Activated naive CD4-positive, alpha-beta T cell treated with anti-CD3 and anti-CD28 coated beads, Interleukin-2, amount 10 ng/mL, durations not matched to agents 7 days and 5 days (primary cell): Measurements from ENCODE around the gene FUT4.

Source experiments
- CTCF ChIA-PET: fragments of 350-600 bp; sonication (Branson Sonifier 250); formaldehyde crosslinking; loops from one replicate; lab custom pipeline; 2021; ENCODE audit warnings: antibody characterized with exemption; lab: Charles Lee
- DNase-seq: peaks from one replicate; pipeline ENCODE4 v3.0.0-alpha.2; 2020
- H3K27ac Mint-ChIP-seq: one replicate; pipeline ENCODE4 v1.8.0; 2021; ENCODE audit warnings: mild to moderate bottlenecking, moderate library complexity, mixed read lengths
- H3K27me3 Mint-ChIP-seq: one replicate; pipeline ENCODE4 v1.8.0; 2021; ENCODE audit warnings: mild to moderate bottlenecking, mixed read lengths
- H3K36me3 Mint-ChIP-seq: one replicate; pipeline ENCODE4 v1.8.0; 2021; ENCODE audit warnings: mixed read lengths
- H3K4me1 Mint-ChIP-seq: one replicate; pipeline ENCODE4 v1.8.0; 2021; ENCODE audit warnings: mixed read lengths
- H3K4me3 Mint-ChIP-seq: one replicate; pipeline ENCODE4 v1.8.0; 2021; ENCODE audit warnings: mild to moderate bottlenecking, moderate library complexity, mixed read lengths
- H3K9me3 Mint-ChIP-seq: one replicate; pipeline ENCODE4 v1.8.0; 2021; ENCODE audit warnings: mixed read lengths

Gene FUT4

GRCh38 chr11:94586978-94587377 lies 43.3 kb downstream of the FUT4 start:
- Mint-ChIP-seq H3K27ac (no peak overlapping the region), H3K36me3 (no peaks in the 10 kb centered on the region), H3K27me3 (peaks cover under 1% of the 10 kb centered on the region), H3K9me3 (no peaks in the 10 kb centered on the region), H3K4me3 (no peak overlapping the region), H3K4me1 (no peaks in the 10 kb centered on the region)
- CTCF ChIA-PET = no interaction called here
- DNase-seq = no peak

GRCh38 chr11:94588366-94588942 lies 44.7 kb downstream of the FUT4 start:
- H3K27ac Mint-ChIP-seq = no peak overlapping the region

GRCh38 chr11:94590352-94591041 lies 46.8 kb downstream of the FUT4 start:
- Mint-ChIP-seq H3K9me3 (no peaks in the 10 kb centered on the region), H3K4me1 (no peaks in the 10 kb centered on the region), H3K27ac (no peak overlapping the region), H3K27me3 (no peaks in the 10 kb centered on the region), H3K4me3 (no peak overlapping the region), H3K36me3 (no peaks in the 10 kb centered on the region)
- CTCF ChIA-PET = no interaction called here
- DNase-seq = no peak

More at GRCh38 chr11:94588366-94588942, 44.7 kb downstream of the FUT4 start:
- no peaks in the 10 kb centered on the region for H3K36me3 Mint-ChIP-seq
- no peaks in the 10 kb centered on the region for H3K4me1 Mint-ChIP-seq
- CTCF ChIA-PET = interaction anchor here (1.2 kb wide), 1 partner anchor 83 kb away, joined by 3 read pairs; no protein-coding TSS in a partner anchor
- no peaks in the 10 kb centered on the region for H3K27me3 Mint-ChIP-seq
- H3K9me3 Mint-ChIP-seq = no peaks in the 10 kb centered on the region
- H3K4me3 Mint-ChIP-seq = no peak overlapping the region
- DNase-seq = no peak

GRCh38 chr11:94593030-94593429 lies 49.3 kb downstream of the FUT4 start:
- no peak overlapping the region for H3K4me3 Mint-ChIP-seq
- H3K27ac Mint-ChIP-seq = no peak overlapping the region
- H3K36me3 Mint-ChIP-seq = no peaks in the 10 kb centered on the region
- no peaks in the 10 kb centered on the region for H3K4me1 Mint-ChIP-seq
- CTCF ChIA-PET = no interaction called here
- no peaks in the 10 kb centered on the region for H3K27me3 Mint-ChIP-seq
- H3K9me3 Mint-ChIP-seq = no peaks in the 10 kb centered on the region
- DNase-seq = no peak

GRCh38 chr11:94595076-94595475 lies 51.4 kb downstream of the FUT4 start:
- H3K4me1 Mint-ChIP-seq = no peaks in the 10 kb centered on the region
- no peaks in the 10 kb centered on the region for H3K9me3 Mint-ChIP-seq
- H3K4me3 Mint-ChIP-seq = no peak overlapping the region
- no peak overlapping the region for H3K27ac Mint-ChIP-seq
- H3K36me3 Mint-ChIP-seq = no peaks in the 10 kb centered on the region
- no peak for DNase-seq
- CTCF ChIA-PET = no interaction called here
- no peaks in the 10 kb centered on the region for H3K27me3 Mint-ChIP-seq

GRCh38 chr11:94597896-94598295 lies 54.2 kb downstream of the FUT4 start:
- no peaks in the 10 kb centered on the region for H3K36me3 Mint-ChIP-seq

More at GRCh38 chr11:94597896-94598295, 54.2 kb downstream of the FUT4 start:
- H3K4me3 Mint-ChIP-seq = no peak overlapping the region
- no peaks in the 10 kb centered on the region for H3K4me1 Mint-ChIP-seq
- H3K27me3 Mint-ChIP-seq = no peaks in the 10 kb centered on the region
- no peak overlapping the region for H3K27ac Mint-ChIP-seq
- CTCF ChIA-PET = no interaction called here
- no peak for DNase-seq
- no peaks in the 10 kb centered on the region for H3K9me3 Mint-ChIP-seq
